Mesenteric fat pad (tissue), 1 donor: Measurements from ENCODE around the gene USB1. TPM values are rescaled to one million over a fixed set of nuclear protein-coding genes. Genes with fewer than 3 reads are reported as not detected.

Experiments
- total RNA-seq: library from RNA; stranded (reverse); fragmentation: NEBNext Ultra II Directional; extraction: Animal tissue kit (Norgen Biotek cat#: 25700); gene quantifications from one replicate; pipeline ENCODE4 v1.2.1, GENCODE V29; 2021
- donor health status: DM: yes; HTN: yes; CAD: no.

Gene USB1
- total RNA-seq, 1 donor from 2014 or later, result 40.8 TPM

Other genes starting within 250 kb of the USB1 start
- gene KIFC3, start 198.9 kb upstream of the USB1 start, total RNA-seq, result 62.3 TPM
- gene CNGB1, start 30.3 kb upstream of the USB1 start, total RNA-seq, result not detected
- 7.5 TPM for gene ZNF319, start 735 bp upstream of the USB1 start, total RNA-seq
- gene MMP15, start 24.3 kb downstream of the USB1 start, total RNA-seq, result 23.2 TPM
- gene CFAP20, start 128.0 kb downstream of the USB1 start, total RNA-seq, result 28.5 TPM
- gene CSNK2A2, start 196.7 kb downstream of the USB1 start, total RNA-seq, result 66.1 TPM